ENCODE results near the gene WDR86.

GRCh38 chr7:151373599-151373998 lies 36.2 kb downstream of the WDR86 start:
- TF ChIP-seq POLR2A (IDR thresholded peaks at IDR 0.05; ENCODE audit: low read depth) (no peak), CTCF (IDR thresholded peaks at IDR 0.05) (no peak), POLR2AphosphoS5 (IDR thresholded peaks at IDR 0.05) (no peak), EP300 (IDR thresholded peaks at IDR 0.05) (no peak)

All from esophagus muscularis mucosa (tissue), 4 donors.